LNCaP clone FGC (cell line): ENCODE data around the gene CFAP20.

ENCODE experiments used
- DNase-seq: peaks from one replicate; pipeline ENCODE4 v3.0.0-alpha.2; 2011; ENCODE audit warnings: low read depth
- H3K4me3 ChIP-seq: 2 replicates; pipeline ENCODE4 v1.5.1; 2011; ENCODE audit warnings: mild to moderate bottlenecking, low read depth, low read length, control low read depth
- TF ChIP-seq, protein P1 (sequence below): IDR thresholded peaks from 2 replicates; pipeline ENCODE4 v1.5.1; 2012; ENCODE audit warnings: mild to moderate bottlenecking; ENCODE audit not compliant: control insufficient read depth, insufficient read depth; ENCODE audit errors: extremely low read depth

CFAP20 gene

GRCh38 chr16:58157951-58158540 lies 28.9 kb upstream of the CFAP20 start:
- no peak for DNase-seq
- TF ChIP-seq, protein P1, sequence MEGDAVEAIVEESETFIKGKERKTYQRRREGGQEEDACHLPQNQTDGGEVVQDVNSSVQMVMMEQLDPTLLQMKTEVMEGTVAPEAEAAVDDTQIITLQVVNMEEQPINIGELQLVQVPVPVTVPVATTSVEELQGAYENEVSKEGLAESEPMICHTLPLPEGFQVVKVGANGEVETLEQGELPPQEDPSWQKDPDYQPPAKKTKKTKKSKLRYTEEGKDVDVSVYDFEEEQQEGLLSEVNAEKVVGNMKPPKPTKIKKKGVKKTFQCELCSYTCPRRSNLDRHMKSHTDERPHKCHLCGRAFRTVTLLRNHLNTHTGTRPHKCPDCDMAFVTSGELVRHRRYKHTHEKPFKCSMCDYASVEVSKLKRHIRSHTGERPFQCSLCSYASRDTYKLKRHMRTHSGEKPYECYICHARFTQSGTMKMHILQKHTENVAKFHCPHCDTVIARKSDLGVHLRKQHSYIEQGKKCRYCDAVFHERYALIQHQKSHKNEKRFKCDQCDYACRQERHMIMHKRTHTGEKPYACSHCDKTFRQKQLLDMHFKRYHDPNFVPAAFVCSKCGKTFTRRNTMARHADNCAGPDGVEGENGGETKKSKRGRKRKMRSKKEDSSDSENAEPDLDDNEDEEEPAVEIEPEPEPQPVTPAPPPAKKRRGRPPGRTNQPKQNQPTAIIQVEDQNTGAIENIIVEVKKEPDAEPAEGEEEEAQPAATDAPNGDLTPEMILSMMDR, result no peak
- H3K4me3 ChIP-seq, result no peak overlapping the region

DNA sequence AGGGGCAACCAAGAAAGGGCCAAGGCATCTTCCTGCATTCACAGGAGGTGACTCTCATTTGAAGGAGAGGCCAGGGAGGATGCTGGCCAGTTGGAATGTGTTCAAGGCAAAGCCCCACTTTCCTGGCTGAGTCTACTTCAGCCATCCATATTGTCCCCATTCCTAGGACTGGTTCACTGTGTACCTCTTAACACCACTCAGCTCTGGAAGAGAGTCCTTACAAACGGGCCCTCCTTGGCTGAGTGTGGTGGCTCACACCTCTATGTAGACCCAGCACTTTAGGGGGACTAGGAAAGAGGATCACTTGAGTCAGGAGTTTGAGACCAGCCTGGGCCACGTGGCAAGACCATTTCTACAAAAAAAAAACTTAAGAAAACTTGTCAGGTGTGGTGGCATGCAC lies 28.1 kb upstream of the CFAP20 start:
- no peak overlapping the region for H3K4me3 ChIP-seq
- TF ChIP-seq, protein P1, result no peak

GRCh38 chr16:58155839-58156238 lies 26.7 kb upstream of the CFAP20 start:
- DNase-seq, result no peak
- H3K4me3 ChIP-seq, result no peak overlapping the region
- TF ChIP-seq, protein P1, result no peak

More for the DNA sequence above, 28.1 kb upstream of the CFAP20 start:
- DNase-seq, result no peak

DNA sequence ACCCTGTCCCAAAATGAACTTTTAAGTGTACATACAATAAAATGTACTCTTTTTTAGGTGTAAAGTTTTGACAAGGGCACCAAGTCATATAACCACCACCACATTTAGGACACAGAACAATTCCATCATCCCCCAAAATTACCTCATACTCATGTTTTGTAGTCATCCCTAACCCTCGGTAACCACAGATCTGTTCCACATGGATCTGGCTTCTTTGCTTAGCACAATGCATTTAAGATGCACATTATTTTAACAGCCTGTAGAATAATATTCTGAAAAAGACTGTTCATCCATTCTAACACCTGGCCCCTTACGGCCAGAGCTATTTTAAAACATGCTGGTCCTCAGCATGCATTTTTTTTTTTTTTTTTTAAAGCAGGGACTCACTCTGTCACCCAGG lies 25.2 kb upstream of the CFAP20 start:
- no peak overlapping the region for H3K4me3 ChIP-seq
- TF ChIP-seq, protein P1, result no peak
- no peak for DNase-seq

- H3K4me3 ChIP-seq, result no peak overlapping the region
- no peak for DNase-seq
- TF ChIP-seq, protein P1, result no peak
These were observed 23.2 kb upstream of the CFAP20 start for GRCh38 chr16:58152246-58152868.

DNA sequence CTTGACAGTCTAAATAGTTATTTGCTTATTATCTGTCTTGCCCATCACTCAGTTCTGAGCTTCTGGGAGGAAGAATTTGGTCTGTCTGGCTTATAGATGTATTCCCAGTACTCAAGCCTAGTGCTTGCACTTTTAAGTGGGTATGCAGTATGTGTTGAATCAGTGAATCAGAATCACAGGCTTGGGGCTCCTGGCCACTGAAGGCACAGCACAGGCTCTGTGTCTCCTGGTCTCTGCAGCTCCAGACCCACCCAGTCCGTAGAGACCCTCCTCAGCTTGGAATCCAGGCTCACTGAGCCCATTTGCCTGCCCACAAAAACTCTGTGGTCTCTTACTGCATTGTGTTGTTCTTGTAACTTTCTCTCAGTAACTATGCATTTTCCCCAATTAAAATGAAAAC lies 19.3 kb upstream of the CFAP20 start:
- DNase-seq, result no peak
- TF ChIP-seq, protein P1, result no peak
- no peak overlapping the region for H3K4me3 ChIP-seq

- H3K4me3 ChIP-seq, result no peak overlapping the region
- TF ChIP-seq, protein P1, result no peak
- DNase-seq, result no peak
These were observed 18.9 kb upstream of the CFAP20 start for GRCh38 chr16:58148099-58148498.
